Ascending aorta (tissue), 2 donors: ENCODE measurements around the gene BCAR1. TPM values are rescaled to one million over a fixed set of nuclear protein-coding genes. Genes with fewer than 3 reads are reported as not detected.
"Not testable (repeated sequence)": the region's sequence is repeated elsewhere in the genome, so short reads cannot be mapped to it uniquely, and the experiment has no call there.

Experiments
- DNase-seq, 2 donors: peaks; one replicate each; pipeline ENCODE4 v3.0.0-alpha.2; 2019; ENCODE audit warnings: low spot score in 2 of 2
- H3K27ac ChIP-seq, 2 donors: fragments of 200-600 bp; sonication (generic); one replicate each; pipeline ENCODE4 v1.5.1; 2016 to 2017; ENCODE audit warnings: mild to moderate bottlenecking in 1 of 2
- H3K27me3 ChIP-seq: fragments of 200-600 bp; sonication (generic); one replicate; pipeline ENCODE4 v1.5.1; 2017
- H3K36me3 ChIP-seq, 2 donors: fragments of 200-600 bp; sonication (generic); one replicate each; pipeline ENCODE4 v1.5.1; 2016
- H3K4me1 ChIP-seq, 2 donors: fragments of 200-600 bp; sonication (generic); one replicate each; pipeline ENCODE4 v1.5.1; 2016 to 2017; ENCODE audit warnings: mild to moderate bottlenecking in 1 of 2
- H3K4me3 ChIP-seq, 2 donors: fragments of 200-600 bp; sonication (generic); one replicate each; pipeline ENCODE4 v1.5.1; 2016 to 2017; ENCODE audit warnings: mild to moderate bottlenecking in 1 of 2
- H3K9me3 ChIP-seq, 2 donors: fragments of 200-600 bp; sonication (generic); one replicate each; pipeline ENCODE4 v1.5.1; 2016
- intact Hi-C: fragments of 100-400 bp; cut with DNase I; formaldehyde crosslinking; loops from one replicate; pipeline ENCODE4 v1.15.1; 2023
- total RNA-seq: library from RNA; depleted of rRNA; stranded (reverse); fragments of >200 nt; gene quantifications from one replicate; pipeline ENCODE4 v1.1.0, GENCODE V29; 2016
- TF ChIP-seq, protein P1 (sequence below), 3 experiments: fragments of 200-600 bp in 2 of 3; fragments of 450-650 bp in 1 of 3; sonication (generic) in 2 of 3; IDR thresholded peaks; one replicate each; pipeline ENCODE4 v1.5.1; 2016 to 2019; ENCODE audit warnings: antibody characterized with exemption in 3 of 3, mild to moderate bottlenecking in 1 of 3, moderate library complexity in 1 of 3

BCAR1 gene
- total RNA-seq, 1 donor from 2014 or later, result 243 TPM

GRCh38 chr16:75218256-75219076 lies 33.0 kb downstream of the BCAR1 start, which contains the start of gene CTRB1:
CTRB1 (plus strand) TSS chr16:75218988; CDS start chr16:75219008, 20 bp downstream.
- no peaks in the 10 kb centered on the region for H3K27me3 ChIP-seq
- H3K4me1 ChIP-seq, result no peaks in the 10 kb centered on the region
- no peak within 1 kb of the TSS for H3K27ac ChIP-seq
- no peak for DNase-seq
- TF ChIP-seq, protein P1, sequence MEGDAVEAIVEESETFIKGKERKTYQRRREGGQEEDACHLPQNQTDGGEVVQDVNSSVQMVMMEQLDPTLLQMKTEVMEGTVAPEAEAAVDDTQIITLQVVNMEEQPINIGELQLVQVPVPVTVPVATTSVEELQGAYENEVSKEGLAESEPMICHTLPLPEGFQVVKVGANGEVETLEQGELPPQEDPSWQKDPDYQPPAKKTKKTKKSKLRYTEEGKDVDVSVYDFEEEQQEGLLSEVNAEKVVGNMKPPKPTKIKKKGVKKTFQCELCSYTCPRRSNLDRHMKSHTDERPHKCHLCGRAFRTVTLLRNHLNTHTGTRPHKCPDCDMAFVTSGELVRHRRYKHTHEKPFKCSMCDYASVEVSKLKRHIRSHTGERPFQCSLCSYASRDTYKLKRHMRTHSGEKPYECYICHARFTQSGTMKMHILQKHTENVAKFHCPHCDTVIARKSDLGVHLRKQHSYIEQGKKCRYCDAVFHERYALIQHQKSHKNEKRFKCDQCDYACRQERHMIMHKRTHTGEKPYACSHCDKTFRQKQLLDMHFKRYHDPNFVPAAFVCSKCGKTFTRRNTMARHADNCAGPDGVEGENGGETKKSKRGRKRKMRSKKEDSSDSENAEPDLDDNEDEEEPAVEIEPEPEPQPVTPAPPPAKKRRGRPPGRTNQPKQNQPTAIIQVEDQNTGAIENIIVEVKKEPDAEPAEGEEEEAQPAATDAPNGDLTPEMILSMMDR (IDR thresholded peaks at IDR 0.05), result no peak
- H3K36me3 ChIP-seq, result no peaks in the 10 kb centered on the region
- intact Hi-C loops, result no loop called here
- H3K4me3 ChIP-seq, result peak within 1 kb of the TSS in 1 of 2 donors; percentile 0
- H3K9me3 ChIP-seq, result no peaks in the 10 kb centered on the region

- TF ChIP-seq, protein P1 (IDR thresholded peaks at IDR 0.05), result no peak
- Histone ChIP-seq H3K27me3 (no peaks in the 10 kb centered on the region), H3K27ac (no peak overlapping the region), H3K4me1 (no peaks in the 10 kb centered on the region), H3K9me3 (no peaks in the 10 kb centered on the region), H3K36me3 (no peaks in the 10 kb centered on the region), H3K4me3 (no peak overlapping the region)
- DNase-seq, result no peak
- intact Hi-C loops, result no loop called here
These were observed 34.0 kb downstream of the BCAR1 start for GRCh38 chr16:75217389-75217851.

DNA sequence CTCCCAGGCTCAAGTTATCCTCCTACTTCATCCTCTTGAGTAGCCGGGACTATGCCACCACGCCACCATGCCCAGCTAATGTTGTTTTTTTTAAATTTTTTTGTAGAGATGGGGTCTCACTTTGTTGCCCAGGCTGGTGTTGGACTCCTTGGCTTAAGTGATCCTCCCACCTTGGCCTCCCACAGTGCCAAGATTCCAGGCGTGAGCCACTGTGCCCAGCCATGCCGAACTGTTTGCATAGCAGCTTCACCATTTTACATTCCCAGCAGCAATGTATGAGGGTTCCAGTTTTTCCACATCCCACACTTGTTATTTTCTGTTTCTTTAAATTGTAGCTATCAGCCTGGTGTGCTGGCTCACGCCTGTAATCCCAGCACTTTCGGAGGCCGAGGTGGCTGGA lies 34.8 kb downstream of the BCAR1 start:
- intact Hi-C loops, result no loop called here
- Histone ChIP-seq H3K36me3 (no peaks in the 10 kb centered on the region), H3K4me1 (no peaks in the 10 kb centered on the region), H3K27me3 (no peaks in the 10 kb centered on the region), H3K27ac (peak overlapping the region in 1 of 2 donors; percentile 34), H3K4me3 (no peak overlapping the region), H3K9me3 (no peaks in the 10 kb centered on the region)
- TF ChIP-seq, protein P1 (IDR thresholded peaks at IDR 0.05), result no peak
- DNase-seq, result no peak

GRCh38 chr16:75216127-75216526 lies 35.3 kb downstream of the BCAR1 start:
- DNase-seq, result no peak
- H3K9me3 ChIP-seq, result no peaks in the 10 kb centered on the region
- H3K36me3 ChIP-seq, result no peaks in the 10 kb centered on the region
- intact Hi-C loops, result no loop called here
- H3K4me1 ChIP-seq, result no peaks in the 10 kb centered on the region
- H3K4me3 ChIP-seq, result no peak overlapping the region
- H3K27me3 ChIP-seq, result no peaks in the 10 kb centered on the region
- peak overlapping the region in 1 of 2 donors; percentile 34 for H3K27ac ChIP-seq
- TF ChIP-seq, protein P1 (IDR thresholded peaks at IDR 0.05), result no peak

DNA sequence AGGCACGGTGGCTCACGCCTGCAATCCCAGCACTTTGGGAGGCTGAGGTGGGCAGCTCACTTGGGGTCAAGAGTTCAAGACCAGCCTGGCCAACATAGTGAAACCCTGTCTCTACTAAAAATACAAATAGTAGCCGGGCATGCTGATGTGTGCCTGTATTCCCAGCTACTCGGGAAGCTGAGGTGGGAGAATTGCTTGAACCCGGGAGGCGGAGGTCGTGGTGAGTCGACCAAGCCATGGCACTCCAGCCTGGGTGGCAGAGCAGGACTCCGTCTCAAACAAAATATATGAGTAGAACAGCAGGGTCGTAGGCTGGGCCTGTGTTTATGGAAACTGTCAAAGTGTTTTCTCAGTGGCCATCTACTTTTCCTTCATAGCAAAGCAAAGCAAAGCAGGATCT lies 40.1 kb downstream of the BCAR1 start:
- H3K4me3 ChIP-seq, H3K4me1 ChIP-seq, H3K27me3 ChIP-seq, H3K27ac ChIP-seq, H3K36me3 ChIP-seq, intact Hi-C loops, DNase-seq, H3K9me3 ChIP-seq: not testable (repeated sequence)

DNA sequence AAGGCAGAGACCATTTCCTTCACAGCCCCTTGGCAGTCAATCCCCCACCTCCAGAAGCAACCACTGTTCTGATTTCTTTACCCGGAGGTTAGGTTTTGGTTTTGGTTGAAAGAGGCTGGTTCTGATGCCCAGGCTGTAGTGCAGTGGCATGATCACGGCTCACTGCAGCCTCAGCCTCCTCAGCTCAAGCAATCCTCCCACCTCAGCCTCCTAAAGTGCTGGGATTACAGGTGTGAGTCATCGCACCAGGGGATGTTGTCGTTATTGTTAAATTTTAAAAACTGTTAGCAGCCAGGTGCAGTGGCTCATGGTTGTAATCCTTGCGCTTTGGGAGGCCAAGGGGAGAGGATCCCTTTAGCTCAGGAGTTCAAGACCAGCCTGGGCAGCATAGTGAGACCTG lies 41.5 kb downstream of the BCAR1 start:
- TF ChIP-seq, protein P1 (IDR thresholded peaks at IDR 0.05), result no peak
- no peaks in the 10 kb centered on the region for H3K9me3 ChIP-seq
- no peak overlapping the region for H3K27ac ChIP-seq
- DNase-seq, result no peak
- no peaks in the 10 kb centered on the region for H3K4me1 ChIP-seq
- H3K4me3 ChIP-seq, result no peak overlapping the region
- H3K36me3 ChIP-seq, result no peaks in the 10 kb centered on the region
- intact Hi-C loops, result no loop called here
- no peaks in the 10 kb centered on the region for H3K27me3 ChIP-seq

DNA sequence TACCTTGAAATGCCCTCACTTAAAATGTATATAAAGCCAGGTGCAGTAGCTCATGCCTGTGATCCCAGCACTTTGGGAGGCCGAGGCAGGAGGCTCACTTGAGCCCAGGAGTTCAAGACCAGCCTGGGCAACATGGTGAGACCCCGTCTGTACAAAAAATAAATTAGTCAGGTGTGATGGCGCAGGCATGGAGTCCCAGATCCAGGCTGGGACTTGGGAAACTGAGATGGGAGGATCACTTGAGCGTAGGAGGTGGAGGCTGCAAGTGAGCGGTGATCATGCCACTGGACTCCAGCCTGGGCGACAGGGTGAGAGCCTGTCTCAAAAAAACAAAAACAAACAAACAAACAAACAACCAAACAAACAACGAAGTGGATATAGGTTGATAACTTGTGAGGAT lies 41.9 kb downstream of the BCAR1 start:
- H3K4me1 ChIP-seq, H3K36me3 ChIP-seq, H3K27ac ChIP-seq, DNase-seq, intact Hi-C loops, H3K9me3 ChIP-seq, H3K27me3 ChIP-seq, H3K4me3 ChIP-seq: not testable (repeated sequence)
